NCI-H1048 (cell line): ENCODE data around the gene KLHL5.
"Not testable (repeated sequence)": the region's sequence is repeated elsewhere in the genome, so short reads cannot be mapped to it uniquely, and the experiment has no call there.

Experiments
- DNase-seq: peaks from one replicate; lab custom pipeline; 2025; lab: John Stamatoyannopoulos, UW

The KLHL5 gene

GRCh38 chr4:39062094-39062769, at the start of gene KLHL5:
Gene KLHL5 (plus strand): TSS chr4:39062232. CDS start chr4:39062653, 421 bp downstream.
- no peak for DNase-seq

GRCh38 chr4:39014028-39014427, 48.0 kb upstream of the KLHL5 start:
- DNase-seq: no peak

- no peak for DNase-seq
These were observed 41.9 kb upstream of the KLHL5 start for GRCh38 chr4:39020130-39020529.

GRCh38 chr4:39021631-39022030, 40.4 kb upstream of the KLHL5 start:
- DNase-seq: no peak

- no peak for DNase-seq
These were observed 39.8 kb upstream of the KLHL5 start for GRCh38 chr4:39022241-39022640.

- no peak for DNase-seq
These were observed 39.0 kb upstream of the KLHL5 start for GRCh38 chr4:39023059-39023458.

GRCh38 chr4:39024311-39024865, 37.6 kb upstream of the KLHL5 start:
- DNase-seq: no peak

GRCh38 chr4:39025552-39026085, 36.4 kb upstream of the KLHL5 start:
- DNase-seq: no peak

- DNase-seq: no peak
These were observed 35.9 kb upstream of the KLHL5 start for GRCh38 chr4:39026096-39026495.

GRCh38 chr4:39029752-39030694, 32.0 kb upstream of the KLHL5 start:
- DNase-seq: no peak

- DNase-seq: no peak
These were observed 31.3 kb upstream of the KLHL5 start for GRCh38 chr4:39030725-39031124.

GRCh38 chr4:39031590-39032020, 30.4 kb upstream of the KLHL5 start:
- not testable (repeated sequence) for DNase-seq

GRCh38 chr4:39032218-39033085, 29.6 kb upstream of the KLHL5 start, which contains the start of gene TMEM156:
Gene TMEM156 (minus strand): TSS chr4:39032409. CDS start chr4:39032313, 96 bp downstream.
- DNase-seq: no peak

GRCh38 chr4:39036172-39036571, 25.9 kb upstream of the KLHL5 start:
- DNase-seq: no peak

GRCh38 chr4:39037491-39037825, 24.6 kb upstream of the KLHL5 start:
- DNase-seq: no peak

- DNase-seq: no peak
These were observed 24.1 kb upstream of the KLHL5 start for GRCh38 chr4:39037941-39038340.

GRCh38 chr4:39039108-39039507, 22.9 kb upstream of the KLHL5 start:
- no peak for DNase-seq

- no peak for DNase-seq
These were observed 19.7 kb upstream of the KLHL5 start for GRCh38 chr4:39042366-39042765.

- no peak for DNase-seq
These were observed 18.8 kb upstream of the KLHL5 start for GRCh38 chr4:39043058-39043860.

- no peak for DNase-seq
These were observed 18.1 kb upstream of the KLHL5 start for GRCh38 chr4:39043861-39044363.
